Thoracic aorta (tissue), 2 donors: ENCODE data around the gene PCAT7. TPM values are rescaled to one million over a fixed set of nuclear protein-coding genes. Genes with fewer than 3 reads are reported as not detected.

Experiments
- ATAC-seq: fragments of 150-250 bp; one replicate; pipeline ENCODE4 v1.8.0; 2017; ENCODE audit warnings: low read depth; ENCODE audit not compliant: insufficient number of reproducible peaks, low FRiP score
- DNase-seq: peaks from one replicate; pipeline ENCODE4 v3.0.0-alpha.2; 2020; ENCODE audit warnings: low spot score
- H3K27ac ChIP-seq, 2 donors: fragments of 200-600 bp; sonication (generic); 1 replicate in 1 of 2; 2 replicates in 1 of 2; pipeline ENCODE4 v1.5.1; 2016; ENCODE audit warnings: mild to moderate bottlenecking in 2 of 2, moderate library complexity in 2 of 2
- H3K27me3 ChIP-seq: fragments of 200-600 bp; sonication (generic); replicated peaks from 2 replicates; pipeline ENCODE4 v1.6.0; 2016; ENCODE audit warnings: mild to moderate bottlenecking; ENCODE audit not compliant: insufficient read depth
- H3K36me3 ChIP-seq: fragments of 200-600 bp; sonication (generic); one replicate; pipeline ENCODE4 v1.5.1; 2016
- H3K4me1 ChIP-seq, 2 donors: fragments of 200-600 bp; sonication (generic); 1 replicate in 1 of 2; 2 replicates in 1 of 2; pipeline versions ENCODE4 v1.5.1 to v1.6.0; 2016; ENCODE audit warnings: low read depth in 2 of 2, mild to moderate bottlenecking in 1 of 2; ENCODE audit not compliant: control insufficient read depth in 1 of 2
- H3K4me3 ChIP-seq: fragments of 200-600 bp; sonication (generic); 2 replicates; pipeline ENCODE4 v1.5.1; 2016; ENCODE audit warnings: mild to moderate bottlenecking
- H3K9me3 ChIP-seq: fragments of 200-600 bp; sonication (generic); 2 replicates; pipeline ENCODE4 v1.5.1; 2016
- CTCF ChIP-seq: fragments of 200-600 bp; sonication (generic); IDR thresholded peaks from one replicate; pipeline ENCODE4 v1.5.1; 2019; ENCODE audit warnings: antibody characterized with exemption
- total RNA-seq, 2 donors: library from RNA; depleted of rRNA; stranded (reverse); fragments of >200 nt; gene quantifications; one replicate each; pipeline versions ENCODE4 v1.1.0 to v1.2.3, GENCODE V29; 2016

Gene PCAT7
- total RNA-seq, 2 donors from 2014 or later, result not detected

GRCh38 chr9:94603259-94604160, 48.6 kb downstream of the PCAT7 start:
- H3K36me3 ChIP-seq, result no peaks in the 10 kb centered on the region
- no peak for ATAC-seq
- DNase-seq, result no peak

GRCh38 chr9:94606646-94607422, 52.0 kb downstream of the PCAT7 start:
- no peak for ATAC-seq
- H3K27ac ChIP-seq, result no peak overlapping the region
- H3K27me3 ChIP-seq, result no peaks in the 10 kb centered on the region
- H3K4me1 ChIP-seq, result peaks cover 0 to 6% of the 10 kb centered on the region in 2 donors
- no peaks in the 10 kb centered on the region for H3K36me3 ChIP-seq
- TF ChIP-seq CTCF, result no peak
- H3K4me3 ChIP-seq, result no peak overlapping the region
- no peak for DNase-seq
- no peaks in the 10 kb centered on the region for H3K9me3 ChIP-seq

More at GRCh38 chr9:94603259-94604160, 48.6 kb downstream of the PCAT7 start:
- peaks cover 0 to 6% of the 10 kb centered on the region in 2 donors for H3K4me1 ChIP-seq
- peak; percentile 24 for TF ChIP-seq CTCF
- no peaks in the 10 kb centered on the region for H3K27me3 ChIP-seq
- no peak overlapping the region for H3K4me3 ChIP-seq
- no peak overlapping the region for H3K27ac ChIP-seq
- no peaks in the 10 kb centered on the region for H3K9me3 ChIP-seq

- Histone ChIP-seq H3K27ac (no peak overlapping the region), H3K27me3 (no peaks in the 10 kb centered on the region), H3K4me3 (no peak overlapping the region), H3K9me3 (no peaks in the 10 kb centered on the region), H3K4me1 (peaks cover 0 to 6% of the 10 kb centered on the region in 2 donors), H3K36me3 (no peaks in the 10 kb centered on the region)
- no peak for ATAC-seq
- DNase-seq, result no peak
- no peak for TF ChIP-seq CTCF
These were observed 52.5 kb downstream of the PCAT7 start for GRCh38 chr9:94607423-94607691.

GRCh38 chr9:94610181-94610606, 55.3 kb downstream of the PCAT7 start:
- Histone ChIP-seq H3K27me3 (no peaks in the 10 kb centered on the region), H3K9me3 (no peaks in the 10 kb centered on the region), H3K27ac (no peak overlapping the region), H3K36me3 (no peaks in the 10 kb centered on the region), H3K4me1 (no peaks in the 10 kb centered on the region), H3K4me3 (no peak overlapping the region)
- ATAC-seq (no peak), DNase-seq (no peak)
- no peak for TF ChIP-seq CTCF

GRCh38 chr9:94611638-94612068, 56.8 kb downstream of the PCAT7 start:
- no peak for DNase-seq
- TF ChIP-seq CTCF, result no peak
- ATAC-seq, result no peak

More at GRCh38 chr9:94611638-94612068, 56.8 kb downstream of the PCAT7 start:
- Histone ChIP-seq H3K27me3 (no peaks in the 10 kb centered on the region), H3K4me1 (no peaks in the 10 kb centered on the region), H3K9me3 (no peaks in the 10 kb centered on the region), H3K4me3 (no peak overlapping the region), H3K36me3 (no peaks in the 10 kb centered on the region), H3K27ac (no peak overlapping the region)
